ENCODE data around the gene DTX2.

Gene DTX2

GRCh38 chr7:76426246-76426645 is 35.3 kb upstream of the DTX2 start:
- DNase-seq (ENCODE audit: low spot score): no peak
- no peak for TF ChIP-seq CTCF (IDR thresholded peaks at IDR 0.05)
- Histone ChIP-seq H3K4me3 (no peak overlapping the region), H3K27ac (no peak overlapping the region)

DNA sequence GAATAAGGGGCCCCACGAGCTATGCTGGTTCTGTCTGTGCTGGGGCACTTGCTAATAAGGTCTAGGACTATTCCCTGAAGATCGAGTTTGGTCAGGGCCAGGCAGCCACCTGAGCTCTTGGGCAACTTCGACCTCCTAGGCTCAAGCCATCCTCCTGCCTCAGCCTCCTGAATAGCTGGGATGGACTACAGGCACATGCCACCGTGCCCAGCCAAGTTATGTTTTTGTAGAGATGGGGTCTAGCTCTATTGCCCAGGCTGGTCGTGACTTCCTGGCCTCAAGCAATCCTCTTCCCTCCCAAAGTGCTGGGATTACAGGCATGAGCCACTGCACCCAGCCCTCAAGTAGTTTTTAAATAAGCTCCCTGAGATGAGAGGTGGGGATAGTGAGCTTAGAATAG is 33.9 kb upstream of the DTX2 start:
- no peak for DNase-seq (ENCODE audit: low spot score)
- TF ChIP-seq CTCF (IDR thresholded peaks at IDR 0.05): no peak
- no peak overlapping the region for H3K4me3 ChIP-seq
- H3K27ac ChIP-seq: no peak overlapping the region

- H3K27ac ChIP-seq: no peak overlapping the region
- H3K4me3 ChIP-seq: no peak overlapping the region
- DNase-seq (ENCODE audit: low spot score): no peak
- TF ChIP-seq CTCF (IDR thresholded peaks at IDR 0.05): no peak
Observed at GRCh38 chr7:76428149-76428823, 33.2 kb upstream of the DTX2 start.

DNA sequence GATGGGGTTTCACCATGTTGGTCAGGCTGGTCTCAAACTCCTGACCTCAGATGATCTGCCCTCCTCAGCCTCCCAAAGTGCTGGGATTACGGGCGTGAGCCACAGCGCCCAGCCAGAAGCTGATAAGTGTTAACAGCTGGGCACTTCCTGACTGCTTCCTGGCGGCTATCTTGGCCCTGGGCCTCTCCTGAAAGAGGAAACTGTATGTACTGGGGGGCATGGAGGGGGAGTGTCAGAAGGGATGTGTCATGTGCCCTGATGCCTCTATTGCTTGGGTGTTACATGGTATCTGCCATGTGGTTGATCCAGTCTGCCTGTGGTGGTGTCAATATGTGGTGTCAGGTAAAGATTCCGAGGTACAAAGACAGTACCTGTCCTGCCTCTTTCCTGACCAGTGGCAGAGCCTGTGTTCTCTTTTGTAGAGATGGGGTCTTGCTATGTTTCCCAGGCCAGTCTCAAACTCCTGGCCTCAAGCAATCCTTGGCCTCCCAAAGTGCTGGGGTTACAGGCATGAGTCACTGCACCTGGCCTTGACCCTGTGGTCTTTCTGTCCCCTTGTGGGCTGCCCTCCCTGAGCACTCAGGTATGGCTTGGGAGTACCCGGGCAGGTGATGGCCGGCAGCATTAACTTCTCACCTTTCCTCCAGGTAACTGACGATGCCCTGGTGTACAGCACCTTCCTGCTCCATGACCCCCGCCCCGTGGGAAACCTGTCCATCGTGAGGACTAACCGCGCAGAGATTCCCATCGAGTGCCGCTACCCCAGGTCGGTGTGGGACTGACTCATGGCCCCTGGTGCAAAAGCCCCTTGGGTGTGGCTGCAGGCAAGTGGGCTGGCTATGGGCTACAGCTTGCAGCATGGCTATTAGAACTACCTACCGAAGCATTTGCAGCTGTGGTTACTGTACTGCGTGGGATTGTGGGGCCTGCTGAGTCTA is 32.4 kb upstream of the DTX2 start:
- DNase-seq (ENCODE audit: low spot score): no peak
- Histone ChIP-seq H3K27ac (no peak overlapping the region), H3K4me3 (no peak overlapping the region)
- no peak for TF ChIP-seq CTCF (IDR thresholded peaks at IDR 0.05)

DNA sequence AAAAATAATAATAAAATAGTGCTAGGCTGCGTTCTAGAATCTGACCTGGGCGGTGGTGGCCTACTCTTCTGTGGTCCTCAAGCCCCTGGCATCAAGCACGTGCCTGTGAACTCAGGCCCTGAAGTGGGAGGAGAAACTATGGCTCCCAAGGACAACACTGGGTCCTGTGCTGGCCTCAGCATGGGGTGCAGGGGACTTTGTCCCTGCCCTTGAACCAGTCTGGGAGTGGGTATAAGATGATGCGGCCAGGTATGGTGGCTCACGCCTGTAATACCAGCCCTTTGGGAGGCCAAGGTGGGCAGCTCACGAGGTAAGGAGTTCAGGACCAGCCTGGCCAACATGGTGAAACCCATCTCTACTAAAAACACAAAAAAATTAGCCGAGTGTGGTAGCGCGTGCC is 31.3 kb upstream of the DTX2 start:
- no peak overlapping the region for H3K4me3 ChIP-seq
- DNase-seq (ENCODE audit: low spot score): no peak
- TF ChIP-seq CTCF (IDR thresholded peaks at IDR 0.05): no peak
- no peak overlapping the region for H3K27ac ChIP-seq

- no peak for DNase-seq (ENCODE audit: low spot score)
- Histone ChIP-seq H3K27ac (no peak overlapping the region), H3K4me3 (no peak overlapping the region)
- no peak for TF ChIP-seq CTCF (IDR thresholded peaks at IDR 0.05)
Observed at GRCh38 chr7:76430836-76431235, 30.7 kb upstream of the DTX2 start.

Measured in coronary artery (tissue), 2 donors.